Hematopoietic multipotent progenitor cell treated with erythropoietin and hydrocortisone succinate and interleukin-3 and kit ligand, for 15 days (in vitro differentiated cells): ENCODE data around the gene TMEM245.
"Not testable (repeated sequence)": the region's sequence is repeated elsewhere in the genome, so short reads cannot be mapped to it uniquely, and the experiment has no call there.

Source experiments
- DNase-seq: peaks from one replicate; pipeline ENCODE4 v3.0.0-alpha.2; 2015; ENCODE audit warnings: low spot score

The TMEM245 gene

DNA sequence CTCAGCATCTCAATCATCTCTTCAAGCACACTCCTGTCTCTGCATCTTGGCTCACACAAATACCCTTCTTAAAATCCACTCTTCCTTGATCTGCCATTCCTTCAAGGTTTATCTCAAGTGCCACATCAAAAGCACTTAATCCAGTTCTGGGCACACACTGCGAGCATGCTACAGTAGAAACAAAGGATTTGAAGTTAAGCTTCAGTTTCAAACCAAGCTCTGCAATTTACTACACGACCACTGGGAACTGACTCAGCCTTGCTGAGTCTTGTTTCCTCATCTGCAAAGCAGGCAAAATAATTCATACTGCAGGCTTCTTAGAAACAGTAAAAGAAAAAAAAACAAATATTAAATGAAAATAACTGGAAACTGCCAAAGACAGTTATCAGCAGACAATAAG, 56.0 kb downstream of the TMEM245 start:
- no peak for DNase-seq

DNA sequence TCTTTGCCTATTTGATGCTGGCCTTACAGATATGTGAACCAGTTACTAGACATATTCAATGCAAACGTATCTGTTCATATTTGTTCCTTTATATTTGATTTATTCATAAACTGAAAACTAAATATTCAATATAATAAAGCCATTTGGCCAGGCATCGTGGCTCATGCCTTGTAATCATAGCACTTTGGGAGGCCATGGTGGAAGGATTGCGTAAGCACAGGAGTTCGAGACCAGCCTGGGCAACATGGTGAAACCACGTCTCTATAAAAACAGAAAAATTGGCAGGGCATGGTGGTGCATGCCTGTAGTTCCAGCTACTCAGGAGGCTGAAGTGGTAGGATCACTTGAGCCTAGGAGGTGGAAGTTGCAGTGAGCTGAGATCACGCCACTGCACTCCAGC, 57.2 kb downstream of the TMEM245 start:
- DNase-seq = no peak

DNA sequence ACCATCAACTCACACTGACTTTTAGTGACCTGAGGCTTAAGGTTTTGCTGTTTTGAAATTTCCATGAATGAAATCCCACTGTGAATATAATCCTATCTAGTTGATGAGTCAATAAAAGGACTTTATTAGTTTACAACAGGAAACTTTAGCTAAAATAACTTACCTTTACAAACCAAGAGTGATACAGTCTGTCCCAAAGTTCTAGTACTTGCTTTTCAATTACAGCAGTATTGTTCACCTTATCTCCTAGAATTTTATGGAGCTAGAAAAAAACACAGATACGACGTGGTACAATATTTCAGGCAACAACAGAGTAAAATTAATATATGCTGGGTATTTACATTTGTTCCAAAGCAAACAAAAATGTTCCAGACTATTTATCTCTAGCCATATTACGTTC, 59.6 kb downstream of the TMEM245 start:
- DNase-seq = no peak

DNA sequence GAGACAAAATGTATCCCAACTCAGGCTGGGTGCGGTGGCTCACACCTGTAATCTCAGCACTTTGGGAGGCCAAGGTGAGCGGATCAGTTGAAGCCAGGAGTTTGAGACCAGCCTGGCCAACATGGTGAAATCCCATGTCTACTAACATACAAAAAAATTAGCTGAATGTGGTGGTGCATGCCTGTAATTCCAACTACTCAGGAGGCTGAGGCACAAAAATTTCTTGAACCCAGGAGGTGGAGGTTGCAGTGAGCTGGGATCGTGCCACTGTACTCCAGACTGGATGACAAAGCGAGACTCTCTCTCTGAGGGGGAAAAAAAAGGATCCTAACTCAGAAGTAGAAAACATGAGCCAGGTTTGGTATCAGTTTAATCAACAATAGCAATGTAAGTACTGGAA, 66.6 kb downstream of the TMEM245 start:
- DNase-seq = not testable (repeated sequence)

DNA sequence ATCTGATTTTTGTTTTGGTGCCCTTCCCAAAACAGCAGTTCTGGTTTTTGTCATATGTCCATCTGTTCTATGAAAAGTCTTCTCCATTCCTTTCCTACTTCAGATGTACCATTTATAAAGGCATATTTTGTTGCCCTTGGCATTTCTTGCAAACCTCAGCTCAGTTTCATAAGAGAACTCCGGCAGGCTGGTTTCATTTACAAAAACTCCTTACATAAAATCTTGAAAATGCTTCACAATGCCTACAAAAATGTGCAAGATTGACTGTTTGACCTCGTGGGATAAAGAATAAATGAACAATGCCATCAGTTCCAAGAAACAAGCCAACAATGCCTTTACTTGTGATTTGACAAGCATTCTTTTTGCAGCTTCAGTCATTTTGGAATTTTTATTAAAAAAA, 67.3 kb downstream of the TMEM245 start:
- no peak for DNase-seq

DNA sequence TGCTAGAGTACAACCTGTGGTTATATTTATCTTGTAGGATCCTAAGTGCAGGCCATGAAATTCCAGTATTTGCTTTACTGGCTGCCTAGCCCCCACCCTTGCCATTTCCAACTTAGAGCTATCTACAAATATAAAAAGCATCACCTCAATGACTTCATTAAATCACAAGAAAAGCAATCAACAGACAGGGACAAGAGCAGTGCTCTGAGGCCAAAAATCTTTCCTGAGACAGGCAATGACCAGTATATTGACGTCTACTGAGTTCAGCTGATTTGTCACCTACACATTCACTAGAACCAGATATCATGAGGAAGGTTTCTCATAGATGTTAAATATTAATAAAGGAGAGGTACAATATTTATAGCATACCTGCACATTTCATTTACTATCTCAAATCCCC, 68.0 kb downstream of the TMEM245 start:
- no peak for DNase-seq

DNA sequence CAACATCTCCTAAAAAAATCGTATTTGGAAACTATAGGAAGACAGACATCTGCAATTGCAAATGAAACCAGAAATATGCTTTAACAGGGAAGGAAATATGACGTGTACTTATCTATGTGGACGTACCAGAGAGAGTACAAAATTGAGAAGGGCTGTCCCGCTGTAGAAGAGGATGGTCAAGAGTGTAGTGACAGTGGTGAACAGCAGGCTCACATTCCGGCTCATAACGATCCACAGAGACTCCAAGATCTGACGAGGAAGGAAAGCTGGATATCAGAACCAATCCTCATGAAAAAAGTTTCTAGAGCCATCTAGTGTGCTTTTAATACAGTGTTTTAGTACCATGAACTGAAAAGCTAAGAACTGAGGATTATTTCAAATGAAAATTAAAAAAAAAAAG, 69.3 kb downstream of the TMEM245 start:
- no peak for DNase-seq

DNA sequence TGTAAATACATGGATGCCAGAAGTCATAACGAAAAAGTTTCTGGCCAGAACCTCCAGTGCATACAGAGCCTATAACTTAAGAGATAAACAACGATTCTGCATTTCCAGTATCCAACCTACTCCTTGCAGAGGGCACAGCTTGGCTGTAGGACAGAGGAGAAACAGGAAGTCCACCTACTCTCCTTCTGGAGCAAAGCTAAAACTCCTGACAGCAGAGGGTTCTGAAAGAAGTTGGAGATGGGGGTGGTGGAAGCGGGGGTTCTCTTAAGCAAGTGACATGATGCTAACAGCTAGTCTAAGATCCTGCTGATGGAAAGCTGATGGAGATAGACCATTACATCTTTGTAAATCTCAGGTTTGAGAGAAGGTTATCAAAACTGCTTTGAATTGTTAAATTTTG, 70.9 kb downstream of the TMEM245 start:
- no peak for DNase-seq

DNA sequence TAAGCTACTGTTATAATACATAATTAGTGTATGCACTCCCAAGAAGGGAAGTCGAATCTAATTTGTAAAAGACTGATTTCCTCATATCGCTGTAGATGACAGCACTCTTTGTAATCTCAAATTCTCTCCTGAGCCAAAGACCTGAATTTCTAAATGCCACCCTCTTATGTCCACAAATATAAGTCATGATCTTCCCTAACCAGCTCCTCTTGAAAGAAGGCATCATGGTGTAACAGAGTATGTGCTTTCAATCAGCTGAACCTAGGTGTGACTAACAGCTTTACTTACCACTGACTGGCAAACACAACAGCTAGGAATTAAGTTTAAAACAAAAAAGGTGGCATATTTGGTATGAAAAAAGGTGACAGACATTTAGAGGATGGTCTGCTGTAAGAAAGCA, 72.5 kb downstream of the TMEM245 start:
- DNase-seq = no peak

DNA sequence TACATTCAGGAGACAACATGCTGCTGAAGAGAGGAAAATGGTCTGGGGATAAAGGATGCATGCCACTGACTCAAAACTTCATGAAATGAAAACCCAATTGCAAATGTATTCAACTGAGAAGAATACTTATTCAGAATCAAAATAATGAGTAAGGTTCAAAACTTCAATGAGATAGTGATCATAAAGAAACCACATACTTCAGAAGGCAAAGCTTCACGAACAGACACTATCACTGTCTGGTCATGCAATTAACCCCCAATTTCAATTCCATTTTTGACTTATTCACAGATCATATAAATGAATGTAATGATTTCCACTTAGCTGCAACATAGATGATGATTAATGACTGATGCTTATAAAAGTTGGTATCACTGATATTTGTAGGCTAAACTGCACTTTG, 73.4 kb downstream of the TMEM245 start:
- DNase-seq = no peak

DNA sequence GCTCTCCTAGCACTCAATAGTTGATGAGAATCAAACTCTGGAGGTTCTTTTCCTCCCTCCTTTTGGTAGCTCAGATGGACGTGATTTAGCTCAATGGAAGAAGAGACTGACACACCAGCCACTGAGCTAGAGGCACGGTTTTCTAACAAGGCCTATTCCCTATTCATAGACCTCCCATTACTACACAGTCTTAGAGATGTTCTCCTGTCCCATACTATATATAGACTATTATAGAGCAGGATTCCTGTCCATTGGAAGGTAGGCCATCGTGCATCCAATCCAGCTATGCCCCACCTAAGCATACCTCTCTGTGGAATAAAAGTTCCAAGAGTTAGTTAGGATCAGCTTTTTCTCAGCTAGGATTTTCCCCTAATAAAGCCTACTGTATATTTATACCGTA, 76.2 kb downstream of the TMEM245 start:
- no peak for DNase-seq

DNA sequence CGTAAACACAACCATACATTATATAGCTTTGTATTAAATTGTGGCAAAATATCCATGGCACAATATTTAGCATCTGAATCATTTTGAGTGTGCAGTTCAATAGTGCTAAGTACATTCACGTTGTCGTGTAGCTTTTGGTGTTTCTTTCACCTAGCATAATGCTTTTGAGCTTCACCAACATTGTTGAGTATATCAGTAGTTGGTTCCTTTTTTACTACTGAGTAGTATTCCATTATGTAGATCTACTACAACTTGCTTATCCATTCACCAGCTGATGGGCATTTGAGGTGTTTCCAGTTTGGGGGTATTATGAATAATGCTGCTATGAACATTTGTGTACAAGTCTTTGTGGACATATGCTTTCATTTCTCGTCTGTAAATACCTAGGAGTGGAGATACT, 79.2 kb downstream of the TMEM245 start:
- DNase-seq = no peak

DNA sequence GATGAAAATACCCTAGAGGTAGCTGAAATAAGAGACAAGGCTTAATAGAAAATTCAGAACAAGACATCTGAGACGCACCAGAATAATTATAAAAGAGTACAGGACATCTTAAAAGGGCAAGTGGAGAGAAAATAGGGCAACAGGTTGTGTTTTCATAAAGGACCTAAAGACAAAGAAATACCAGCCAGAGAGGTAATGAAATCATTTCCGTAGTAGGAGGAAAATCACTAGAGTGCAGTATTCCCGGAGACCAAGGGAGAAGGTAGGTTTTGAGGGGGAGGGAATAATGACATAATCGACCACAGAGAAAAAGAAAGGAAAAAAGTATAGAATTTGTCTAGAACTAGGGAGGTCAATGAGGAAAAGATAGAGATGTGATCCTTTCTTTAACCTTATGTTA, 80.2 kb downstream of the TMEM245 start:
- no peak for DNase-seq

DNA sequence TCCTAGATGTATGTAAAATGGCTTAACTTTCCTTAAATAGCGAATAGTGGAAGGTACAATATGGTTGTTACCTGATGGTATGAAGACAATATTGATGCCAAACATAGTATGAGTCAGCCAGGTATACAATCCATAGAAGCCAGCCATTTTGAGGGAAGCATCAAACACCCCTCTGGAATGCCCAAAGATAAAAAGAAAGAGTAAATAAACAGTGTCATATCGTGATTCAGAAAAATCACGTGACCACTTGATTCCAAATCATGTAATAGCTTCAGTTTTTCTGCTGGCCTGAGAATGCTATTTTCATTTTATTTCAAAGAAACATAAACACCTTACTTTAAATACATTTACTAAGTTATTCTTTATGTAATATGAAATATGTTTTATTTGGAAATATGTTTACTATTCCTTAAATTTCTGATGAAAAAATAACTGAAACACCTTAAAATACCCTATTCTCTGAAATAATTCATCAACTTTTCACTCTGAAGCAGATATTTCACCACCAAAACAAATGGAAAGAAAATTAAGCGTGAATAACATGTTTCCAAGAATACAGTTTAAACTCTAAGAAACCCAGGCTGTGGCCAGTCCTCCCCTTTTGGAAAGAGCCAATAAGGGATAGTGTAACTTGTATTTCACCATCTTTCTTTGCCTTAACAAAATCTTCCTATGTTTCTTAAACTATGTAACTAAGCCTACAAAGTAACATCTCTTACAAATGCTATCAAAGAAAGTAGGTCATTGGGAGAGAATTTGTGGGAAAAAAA, 81.6 kb downstream of the TMEM245 start:
- no peak for DNase-seq

DNA sequence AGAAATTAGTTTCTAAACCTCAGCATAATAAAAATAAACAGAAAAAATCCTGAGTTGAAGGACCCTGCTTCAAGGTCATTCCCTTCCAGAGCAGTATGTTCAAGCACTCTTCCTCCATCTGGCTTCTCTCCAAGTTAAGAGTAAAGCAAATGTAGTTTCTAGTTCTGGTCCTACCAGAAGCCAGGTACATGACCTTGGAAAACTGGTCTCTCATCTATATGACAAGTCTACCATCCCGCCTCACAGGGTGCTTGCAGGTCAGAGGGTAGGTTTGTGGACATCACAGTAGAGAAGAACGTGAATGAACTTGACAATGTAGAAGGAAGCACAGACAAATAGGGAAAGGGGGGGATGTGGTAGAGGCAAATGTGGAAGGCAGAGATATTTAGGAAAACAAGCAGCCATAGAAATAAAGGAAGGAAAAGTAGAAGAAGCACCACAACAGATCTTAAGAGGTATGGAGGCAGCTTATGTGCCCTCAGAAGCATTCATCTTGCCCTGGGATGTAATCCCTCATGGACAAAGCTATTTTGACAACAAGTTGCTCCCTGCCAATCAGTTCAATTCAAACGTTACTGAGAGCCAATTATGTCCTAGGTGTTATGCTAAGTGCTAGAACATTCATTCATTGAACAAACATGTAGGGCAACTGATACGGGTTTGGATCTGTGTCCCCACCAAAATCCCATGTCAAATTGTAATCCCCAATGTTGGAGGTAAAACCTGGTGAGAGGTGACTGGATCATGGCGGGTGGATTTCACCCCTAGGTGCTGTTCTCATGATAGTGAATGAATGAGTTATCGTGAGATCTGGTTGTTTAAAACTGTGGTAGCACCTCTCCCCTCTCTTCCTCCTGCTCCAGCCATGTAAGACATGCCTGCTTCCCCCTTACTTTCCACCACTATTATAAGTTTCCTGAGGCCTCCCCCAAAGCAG, 82.7 kb downstream of the TMEM245 start:
- no peak for DNase-seq

DNA sequence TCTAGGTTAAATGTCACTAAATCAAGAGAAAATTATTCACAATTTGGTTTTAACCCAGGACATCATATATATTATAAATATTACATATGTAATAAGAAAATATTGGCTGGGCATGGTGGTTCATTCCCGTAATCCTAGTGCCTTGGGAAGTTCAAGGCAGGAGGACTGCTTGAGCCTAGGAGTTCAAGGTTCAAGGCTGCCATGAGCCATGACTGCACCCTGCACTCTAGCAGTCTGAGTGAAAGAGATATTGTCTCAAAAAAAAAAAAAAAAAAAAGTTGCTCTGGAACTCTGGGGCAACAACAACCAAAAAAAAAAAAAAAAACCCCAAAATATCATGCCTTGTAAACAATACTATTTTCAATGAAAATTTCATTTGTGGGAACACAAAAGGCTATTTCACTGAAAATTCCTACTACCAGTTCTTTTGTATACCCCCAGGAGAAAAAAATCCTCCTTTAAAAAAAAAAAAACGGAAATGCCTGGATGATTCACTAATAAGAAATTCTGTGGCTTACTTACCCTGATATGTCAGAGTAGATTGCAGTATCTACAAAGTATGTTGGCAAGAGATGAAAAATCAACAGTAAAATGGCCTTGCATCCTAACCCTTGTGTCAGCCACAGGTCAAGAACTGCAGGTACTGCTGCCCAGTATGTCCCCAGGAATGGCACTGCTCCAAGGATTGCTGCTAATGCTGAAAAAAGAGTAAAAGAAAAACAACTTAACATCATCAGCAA, 83.9 kb downstream of the TMEM245 start:
- no peak for DNase-seq

DNA sequence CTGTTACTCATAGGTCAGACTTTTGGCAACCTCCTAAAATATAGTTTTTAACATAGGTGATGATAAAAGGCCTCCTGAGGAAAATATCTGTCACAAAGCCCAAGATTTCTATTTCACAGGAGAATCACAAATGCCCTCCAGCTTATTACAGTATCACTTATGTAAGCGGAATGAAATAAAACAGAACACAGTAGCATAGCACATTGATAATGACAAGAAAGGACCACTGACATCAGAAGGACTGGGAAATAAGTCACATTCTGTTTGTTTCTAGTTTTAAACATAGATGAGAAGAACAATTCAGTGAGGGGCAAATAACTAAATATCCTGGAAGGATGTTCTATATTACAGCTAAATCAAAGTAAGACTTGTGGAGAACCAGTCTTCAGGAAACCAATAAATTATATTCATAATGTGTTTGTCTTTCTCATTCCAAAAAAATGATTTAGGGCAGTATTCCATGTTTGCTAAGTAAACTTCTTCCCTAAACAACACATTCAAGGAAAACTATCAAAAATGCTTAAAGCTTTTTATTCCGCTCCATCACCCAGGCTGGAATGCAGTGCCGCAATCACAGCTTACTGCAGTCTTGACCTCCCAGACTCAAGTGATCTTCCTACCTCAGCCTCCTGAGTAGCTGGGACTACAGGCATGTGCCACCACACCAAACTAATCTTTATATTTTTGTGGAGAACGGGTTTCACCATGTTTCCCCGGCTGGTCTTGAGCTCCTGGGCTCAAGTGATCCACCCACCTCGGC, 85.6 kb downstream of the TMEM245 start:
- DNase-seq = no peak

DNA sequence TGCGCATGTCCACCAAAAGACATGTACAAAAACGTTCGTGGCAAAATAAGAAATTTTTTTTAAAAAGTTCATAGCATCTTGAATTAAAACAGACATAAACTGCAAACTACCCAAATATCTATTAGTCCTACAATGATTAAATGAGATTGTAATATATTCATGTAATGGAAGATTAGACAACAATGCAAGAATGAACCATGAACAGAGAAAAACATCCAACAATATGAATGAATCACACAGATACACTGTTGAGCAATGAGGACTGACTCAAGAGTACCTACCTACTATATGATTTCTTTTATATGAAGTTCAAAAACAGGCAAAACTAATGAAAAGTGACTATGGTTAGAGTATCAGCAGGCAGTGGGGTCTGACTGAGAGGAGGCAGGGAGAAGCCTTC, 88.5 kb downstream of the TMEM245 start:
- DNase-seq = no peak

DNA sequence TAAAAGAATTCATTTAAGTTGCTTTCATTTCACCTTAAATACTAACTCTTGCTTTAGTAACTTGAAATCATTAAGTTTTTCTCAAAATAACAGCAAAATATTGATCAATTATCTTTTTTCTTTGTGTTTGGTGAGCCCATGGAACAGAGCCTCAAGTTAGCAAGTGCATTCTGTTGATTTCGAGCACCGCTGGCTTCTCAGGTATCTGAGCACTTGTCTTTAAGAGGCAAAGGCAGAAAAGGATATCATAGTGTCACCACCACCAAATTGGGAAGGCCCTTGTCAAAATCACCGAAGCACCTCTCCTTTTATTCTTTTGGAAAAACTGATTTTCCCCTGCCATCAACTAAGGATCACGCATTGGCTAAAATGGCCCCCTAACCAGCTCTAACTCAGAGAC, 89.3 kb downstream of the TMEM245 start:
- DNase-seq = no peak

DNA sequence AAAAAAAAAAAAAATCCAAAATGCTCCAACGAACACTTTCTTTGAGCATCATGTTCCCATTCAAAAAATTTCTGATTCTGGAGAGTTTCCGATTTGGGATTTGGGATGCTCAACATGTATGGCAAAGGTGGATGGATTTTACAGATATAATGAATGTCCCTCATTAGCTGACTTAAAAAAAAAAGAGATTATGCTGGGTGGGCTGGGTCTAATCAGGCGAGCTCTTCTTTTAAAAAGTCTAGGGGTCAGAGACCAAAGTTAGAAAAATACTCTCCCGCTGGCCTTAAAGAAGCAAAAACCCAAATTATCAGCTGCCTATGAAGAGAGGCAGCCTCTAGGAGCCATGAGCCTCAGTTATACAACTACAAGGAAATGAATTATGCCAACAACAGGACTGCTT, 91.3 kb downstream of the TMEM245 start:
- DNase-seq = no peak

DNA sequence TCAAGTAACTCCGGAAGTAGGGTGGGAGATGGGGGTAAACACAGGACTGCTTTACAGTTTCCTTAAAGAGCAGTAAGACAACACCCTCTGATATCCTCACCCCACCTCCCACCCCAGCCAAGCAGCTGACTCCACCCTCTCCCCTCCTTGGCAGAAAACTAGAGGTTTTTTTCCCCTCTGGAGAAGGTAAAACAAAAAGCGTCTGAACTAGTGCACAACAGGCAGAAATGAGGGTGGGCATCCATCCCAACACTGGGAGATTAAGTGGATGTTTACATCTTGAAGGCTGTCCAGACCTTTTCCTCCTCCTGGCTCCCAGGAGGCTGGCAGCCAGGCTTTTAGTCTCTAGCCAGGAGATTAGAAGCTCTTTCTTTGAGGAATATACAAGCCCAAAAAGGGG, 92.6 kb downstream of the TMEM245 start:
- no peak for DNase-seq

DNA sequence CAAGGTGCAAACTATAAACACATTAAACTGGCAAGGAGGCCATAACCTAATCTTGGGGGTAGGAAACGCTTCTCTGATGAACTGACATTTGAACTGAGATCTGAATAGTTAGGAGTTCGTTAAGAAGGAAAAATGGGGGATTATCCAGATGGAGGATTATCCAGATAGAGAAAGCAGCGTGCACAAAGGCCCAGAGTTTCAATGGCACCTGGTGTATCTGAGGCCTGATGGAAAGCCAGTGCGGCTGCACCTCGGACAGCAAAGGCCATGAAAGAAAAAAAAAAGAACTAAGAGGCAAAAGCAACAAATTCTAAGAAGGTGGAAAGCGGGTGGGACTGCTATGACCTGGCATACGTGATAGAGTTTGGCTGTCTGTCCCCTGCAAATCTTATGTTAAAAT, 93.4 kb downstream of the TMEM245 start:
- no peak for DNase-seq
